Caki2 (cell line): ENCODE measurements around the gene DEXI. TPM values are rescaled to one million over a fixed set of nuclear protein-coding genes. Genes with fewer than 3 reads are reported as not detected.
"Not testable (repeated sequence)": the region's sequence is repeated elsewhere in the genome, so short reads cannot be mapped to it uniquely, and the experiment has no call there.

Experiments
- DNase-seq: peaks from one replicate; pipeline ENCODE4 v3.0.0-alpha.2; 2015; ENCODE audit warnings: low read depth
- in situ Hi-C: cut with HindIII; loops from 2 replicates; pipeline ENCODE4 v1.10.0; 2016; ENCODE audit warnings: low sequenced_read_pairs, low pct_unique_long_range_greater_than_20kb, mixed read lengths
- total RNA-seq: library from RNA; depleted of rRNA; stranded (reverse); fragments of >200 nt; shearing (Covaris generic); gene quantifications from 2 replicates; pipeline ENCODE4 v1.2.3, GENCODE V29; 2014; ENCODE audit warnings: low replicate concordance

The DEXI gene
- total RNA-seq, 1 experiment from 2014 or later = 71.5 TPM

DNA sequence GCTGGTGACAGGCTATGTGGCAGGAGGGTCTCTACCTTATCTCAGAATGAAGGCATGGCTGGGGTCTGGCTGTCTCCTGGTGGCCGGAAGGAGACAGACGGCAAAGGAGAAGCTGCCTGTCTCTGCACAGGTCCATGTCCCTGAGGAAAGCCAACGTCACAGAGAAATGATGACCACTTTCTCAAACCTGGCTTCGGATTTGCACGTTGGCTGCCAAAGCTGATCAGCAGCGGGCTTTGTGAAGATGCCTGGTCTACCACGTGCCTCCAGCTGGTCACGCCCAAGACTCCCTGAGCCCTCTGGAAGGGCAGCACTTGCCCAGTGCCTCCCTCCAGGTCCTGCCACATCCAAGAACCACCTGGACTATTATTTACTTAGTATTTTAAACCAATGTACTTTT lies 8.4 kb downstream of the DEXI start:
- DNase-seq = no peak
- in situ Hi-C loops = no loop called here

DNA sequence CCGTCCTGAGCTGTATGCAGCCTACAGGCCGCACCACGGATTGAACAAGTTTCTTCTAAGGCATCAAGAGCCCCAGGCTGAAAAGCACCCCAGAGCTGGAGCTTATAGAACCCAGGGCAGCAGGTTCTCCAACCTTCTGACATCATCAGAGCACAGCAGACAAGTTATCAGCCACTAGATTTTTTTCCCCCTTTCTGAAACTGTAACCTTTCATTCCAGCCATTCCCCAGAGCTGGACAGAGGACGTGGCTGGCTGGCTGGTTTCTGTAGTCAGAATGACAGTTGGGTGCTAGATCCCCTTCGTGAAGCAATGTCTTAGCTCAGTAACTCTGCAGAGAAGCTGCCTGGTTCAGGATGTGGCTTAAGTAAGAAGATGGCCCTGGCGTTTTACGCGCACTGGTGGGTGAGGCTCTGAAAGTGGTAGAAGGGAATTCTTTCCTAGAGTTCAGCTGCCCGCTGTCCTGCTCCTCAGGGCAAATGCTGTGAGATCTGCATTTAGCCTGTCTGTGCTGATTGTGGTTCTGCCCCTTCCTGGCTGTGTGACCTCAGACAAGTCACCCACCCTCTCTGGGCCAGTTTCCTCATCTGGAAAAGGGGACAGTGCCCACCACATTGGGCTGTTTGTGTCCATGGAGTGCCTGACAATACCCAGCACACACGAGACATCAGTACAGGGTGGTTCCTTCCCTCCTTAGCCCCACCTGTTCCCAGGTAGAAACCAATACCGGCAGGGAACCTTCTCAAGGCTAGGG lies 9.1 kb downstream of the DEXI start:
- no peak for DNase-seq
- in situ Hi-C loops = no loop called here

DNA sequence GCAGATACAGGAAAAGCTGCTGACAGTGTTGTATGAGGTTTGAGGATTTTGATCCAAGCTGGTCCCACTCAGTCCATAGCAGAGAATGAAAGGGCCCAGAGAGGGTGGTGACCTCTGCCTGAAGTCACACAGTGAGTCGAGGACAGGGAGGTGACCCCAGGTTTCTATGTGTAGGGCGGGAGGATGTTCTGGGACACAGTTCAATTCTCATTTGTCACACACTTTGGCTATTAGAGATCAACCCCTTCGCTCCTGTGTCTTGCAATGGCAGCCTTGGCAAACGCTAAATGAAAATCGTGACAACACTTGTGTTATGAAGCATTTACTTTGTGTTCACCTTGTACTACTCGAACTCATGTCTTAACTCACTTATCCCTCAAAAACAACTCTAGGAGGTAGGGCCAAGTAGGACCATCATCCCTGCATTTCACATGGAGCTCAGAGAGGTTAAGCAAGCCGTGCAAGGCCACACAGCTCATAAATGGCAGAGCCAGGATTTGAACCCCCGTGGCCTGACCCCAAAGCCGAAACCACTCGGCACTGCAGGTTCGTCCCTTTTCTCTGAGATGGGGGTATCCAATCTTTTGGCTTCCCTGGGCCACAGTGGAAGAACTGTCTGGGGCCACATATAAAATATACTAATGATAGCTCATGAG lies 10.2 kb downstream of the DEXI start:
- in situ Hi-C loops = no loop called here
- DNase-seq = no peak

DNA sequence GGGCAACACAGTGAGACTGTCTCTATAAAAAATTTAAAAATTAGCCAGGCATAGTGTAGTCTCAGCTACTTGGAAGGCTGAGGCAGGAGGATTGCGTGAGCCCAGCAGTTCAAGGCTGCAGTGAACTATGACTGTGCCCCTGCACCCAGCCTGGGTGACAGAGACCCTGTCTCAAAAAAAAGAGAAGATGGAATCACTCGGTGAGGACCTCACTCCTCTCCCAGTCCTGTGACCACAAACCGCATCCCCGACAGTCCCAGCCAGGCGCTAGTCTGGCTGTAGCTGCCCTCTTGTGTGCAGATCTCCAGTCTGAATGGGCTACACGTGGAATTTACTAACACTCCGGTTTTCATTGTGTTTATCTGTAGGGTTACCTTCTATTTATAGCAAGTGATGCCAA lies 11.1 kb downstream of the DEXI start:
- in situ Hi-C loops = no loop called here
- no peak for DNase-seq

DNA sequence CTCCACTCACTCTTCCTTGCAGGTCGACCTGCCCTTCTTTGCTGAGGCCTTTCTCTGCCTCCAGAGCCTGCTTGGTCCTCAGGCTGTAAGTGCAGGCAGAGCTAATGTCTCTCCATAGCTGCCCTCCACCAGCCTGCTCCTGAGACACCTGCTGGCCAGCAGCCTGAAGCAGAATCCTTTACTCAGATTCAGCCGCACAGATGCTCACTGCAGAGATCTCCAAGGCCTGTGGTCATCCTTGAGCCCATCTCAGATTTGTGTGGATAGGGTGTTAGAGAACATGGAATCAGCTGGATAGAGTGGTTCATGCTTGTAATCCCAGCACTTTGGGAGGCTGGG lies 11.5 kb downstream of the DEXI start:
- DNase-seq = no peak
- in situ Hi-C loops = no loop called here

GRCh38 chr16:10929853-10930754 lies 12.2 kb downstream of the DEXI start:
- in situ Hi-C loops = no loop called here
- no peak for DNase-seq

GRCh38 chr16:10929097-10929496 lies 13.2 kb downstream of the DEXI start:
- in situ Hi-C loops, DNase-seq: not testable (repeated sequence)

- in situ Hi-C loops = no loop called here
- no peak for DNase-seq
Measured at GRCh38 chr16:10927497-10928112, 14.7 kb downstream of the DEXI start.

DNA sequence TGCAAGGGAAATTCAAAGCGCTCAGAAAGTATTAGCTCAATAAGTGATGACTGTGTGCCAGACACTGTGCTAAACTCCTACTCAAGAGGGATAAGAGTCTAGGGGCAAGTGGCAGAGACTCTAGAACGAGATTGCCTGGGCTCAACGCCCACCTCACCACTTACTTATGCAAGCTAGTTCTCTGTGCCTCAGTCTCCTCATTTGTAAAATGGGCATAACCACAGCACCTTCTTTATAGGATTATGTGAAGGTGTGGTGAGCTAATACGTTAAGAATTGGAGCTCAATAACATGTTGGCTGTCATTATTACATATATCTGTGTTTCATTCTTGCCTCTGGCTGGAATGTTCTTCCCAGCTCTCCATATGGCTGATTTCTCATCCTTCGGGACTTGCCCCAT lies 15.4 kb downstream of the DEXI start:
- in situ Hi-C loops = no loop called here

DNA sequence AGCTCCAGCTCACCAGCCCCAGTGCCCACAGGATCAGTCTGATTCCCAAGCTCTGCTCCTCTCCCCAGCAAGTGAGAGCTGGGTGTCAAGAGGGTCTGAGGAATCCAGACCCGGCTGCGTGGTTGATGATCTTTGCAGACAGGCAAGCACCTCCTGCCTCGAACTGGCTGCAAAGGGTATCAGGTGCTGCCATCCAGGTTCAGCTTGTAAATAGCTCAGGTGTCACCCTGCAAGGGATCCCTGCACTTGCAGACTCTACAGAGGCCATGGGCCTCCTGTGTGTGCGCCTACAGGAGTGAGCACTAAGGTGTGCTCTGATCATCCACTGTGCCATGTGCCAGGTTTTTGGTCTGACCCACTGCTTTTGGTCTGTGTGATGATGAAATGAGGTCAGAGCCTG lies 16.2 kb downstream of the DEXI start:
- DNase-seq = no peak
- in situ Hi-C loops = no loop called here

More for the DNA sequence above, 15.4 kb downstream of the DEXI start:
- no peak for DNase-seq

- in situ Hi-C loops, DNase-seq: not testable (repeated sequence)
Measured at GRCh38 chr16:10925285-10925684, 17.0 kb downstream of the DEXI start.

GRCh38 chr16:10923650-10924214 lies 18.5 kb downstream of the DEXI start:
- no peak for DNase-seq
- in situ Hi-C loops = no loop called here

DNA sequence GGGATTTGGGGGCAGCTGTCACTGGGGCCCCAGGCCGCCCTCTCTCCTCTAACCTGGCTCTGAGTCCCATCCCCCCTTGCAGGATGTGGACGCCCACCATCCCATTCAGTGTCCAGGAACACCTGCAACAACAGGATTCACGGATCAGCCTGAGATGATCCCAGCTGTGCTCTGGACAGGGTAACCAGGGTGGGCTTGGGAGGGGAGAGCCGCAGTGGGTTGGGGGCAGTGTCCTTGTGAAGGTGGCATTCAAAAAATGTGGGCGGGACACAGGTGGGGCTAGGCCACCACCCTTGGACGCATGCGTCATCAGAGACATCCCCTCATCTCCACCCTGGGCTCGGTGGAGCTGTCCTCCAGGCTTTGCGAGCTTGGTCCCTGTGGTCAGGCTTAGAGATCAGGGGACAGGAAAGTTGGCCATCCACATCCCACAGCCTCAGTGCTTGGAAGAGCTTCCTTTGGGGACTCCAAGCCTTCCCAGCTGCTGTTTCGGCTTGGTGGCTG lies 19.1 kb downstream of the DEXI start:
- in situ Hi-C loops = no loop called here
- no peak for DNase-seq

- DNase-seq = no peak
Measured at GRCh38 chr16:10922328-10923145, 19.7 kb downstream of the DEXI start.

GRCh38 chr16:10921536-10922327 lies 20.5 kb downstream of the DEXI start:
- no peak for DNase-seq
- in situ Hi-C loops = no loop called here

More at GRCh38 chr16:10922328-10923145, 19.7 kb downstream of the DEXI start:
- in situ Hi-C loops = no loop called here

DNA sequence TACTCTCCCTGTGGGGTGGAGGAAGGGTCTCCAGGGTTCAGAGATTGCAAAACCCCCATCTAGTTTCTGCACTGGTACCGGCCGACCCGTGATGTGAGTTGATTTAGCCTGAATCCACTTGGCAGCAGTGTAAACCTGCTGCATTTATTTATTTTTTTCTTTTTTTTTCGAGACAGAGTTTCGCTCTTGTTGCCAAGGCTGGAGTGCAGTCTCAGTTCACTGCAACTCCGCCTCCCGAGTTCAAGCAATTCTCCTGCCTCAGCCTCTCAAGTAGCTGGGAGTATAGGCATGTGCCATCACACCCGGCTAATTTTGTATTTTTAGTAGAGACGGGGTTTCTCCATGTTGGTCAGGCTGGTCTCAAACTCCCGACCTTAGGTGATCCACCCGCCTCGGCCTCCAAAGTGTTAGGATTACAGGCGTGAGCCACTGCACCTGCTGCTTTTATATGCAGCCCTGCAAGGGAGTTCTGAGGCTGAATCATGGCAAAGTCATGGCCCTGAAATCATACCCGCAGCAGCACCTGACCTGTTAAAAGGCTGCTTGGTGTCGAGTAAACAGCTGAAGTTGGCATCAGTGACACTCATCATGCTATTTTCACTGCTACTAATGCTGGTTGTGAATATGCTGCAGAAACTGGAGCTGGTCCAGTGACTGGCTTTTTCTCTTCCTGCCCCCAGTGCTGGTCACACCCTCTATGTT lies 21.4 kb downstream of the DEXI start:
- in situ Hi-C loops = no loop called here
- DNase-seq = no peak
